ENCODE results near the gene PATJ. TPM values are rescaled to one million over a fixed set of nuclear protein-coding genes. Genes with fewer than 3 reads are reported as not detected.

Gene PATJ
- total RNA-seq, 1 donor from 2014 or later = 4.0 TPM

- no peak for DNase-seq (ENCODE audit: low read depth in 2 of 2)
Measured at GRCh38 chr1:62043154-62043553, 300.9 kb downstream of the PATJ start.

DNA sequence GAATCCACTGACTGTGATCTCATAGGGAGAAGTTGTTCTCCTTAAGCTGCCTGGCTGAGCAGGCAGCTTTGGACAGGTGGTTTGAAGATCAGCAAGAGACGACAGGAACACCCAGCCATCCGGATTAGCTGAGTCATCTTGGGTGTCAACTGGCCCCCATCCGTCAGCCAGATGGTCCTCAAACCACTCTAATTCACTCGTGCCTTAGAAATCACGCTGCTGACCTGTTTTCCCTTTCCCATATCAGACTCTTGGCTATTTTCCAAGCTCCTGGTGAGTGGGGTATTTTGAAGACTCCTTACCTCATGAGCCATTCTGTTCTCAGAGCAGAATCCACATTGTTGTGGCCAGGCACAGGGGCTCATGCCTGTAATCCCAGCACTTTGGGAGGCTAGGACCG is 303.3 kb downstream of the PATJ start:
- DNase-seq (ENCODE audit: low read depth in 2 of 2) = peak in 1 of 2 donors; percentile 30

DNA sequence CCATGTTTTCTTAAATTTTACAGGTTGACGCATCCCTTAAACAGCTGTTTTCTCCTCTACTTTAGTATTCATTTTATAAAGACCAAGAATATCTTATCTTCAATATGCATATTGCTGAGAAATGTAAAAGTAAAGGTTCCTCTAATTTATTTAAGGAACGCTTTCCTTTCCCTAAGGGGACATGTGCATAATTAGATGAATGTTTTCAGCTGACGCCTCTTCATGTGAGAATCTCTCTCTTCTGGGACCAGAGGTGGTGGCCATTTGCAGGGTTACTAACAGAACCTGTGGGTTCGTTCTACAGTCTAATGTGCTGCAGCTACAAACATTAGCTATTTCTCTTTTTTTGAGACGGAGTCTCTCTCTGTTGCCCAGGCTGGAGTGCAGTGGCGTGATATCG is 304.6 kb downstream of the PATJ start:
- no peak for DNase-seq (ENCODE audit: low read depth in 2 of 2)

DNA sequence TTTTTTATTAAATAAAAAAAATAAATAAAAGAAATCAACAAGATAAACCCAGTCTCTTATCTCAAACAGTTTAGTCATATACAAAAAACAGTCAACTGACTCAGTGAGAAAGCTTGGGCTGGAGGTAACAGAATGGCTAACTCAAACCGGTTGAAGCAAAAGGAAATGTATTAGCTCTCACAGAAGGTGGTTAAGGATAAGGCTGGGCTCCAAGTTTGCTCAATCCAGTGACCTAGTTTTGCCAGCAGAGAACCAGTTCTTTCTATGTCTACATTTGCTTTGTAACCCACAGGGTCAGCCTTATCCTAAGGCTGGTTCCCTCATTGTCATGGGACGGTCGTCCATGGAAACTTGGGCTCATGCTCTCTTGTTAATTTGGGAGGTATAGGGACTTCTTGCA is 307.9 kb downstream of the PATJ start:
- DNase-seq (ENCODE audit: low read depth in 2 of 2) = no peak

DNA sequence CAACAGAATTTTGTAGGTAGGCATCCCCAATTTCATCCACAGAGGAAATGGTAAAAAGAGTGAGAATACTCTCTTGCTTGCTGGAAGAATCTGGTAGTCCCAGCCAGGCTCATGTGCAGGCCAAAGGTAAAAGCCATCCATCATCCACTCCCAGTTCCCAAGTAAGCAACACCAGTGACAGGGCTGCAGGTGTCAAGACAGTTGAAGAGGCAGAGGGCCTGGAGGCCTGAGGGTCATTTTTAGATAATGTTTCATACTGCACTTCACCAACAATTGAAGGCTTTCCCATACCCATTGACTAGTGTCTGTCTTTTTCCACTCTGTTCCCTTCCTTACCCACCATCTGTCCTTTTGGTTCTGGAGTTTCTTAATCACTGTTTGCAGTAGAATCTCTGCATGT is 310.7 kb downstream of the PATJ start:
- no peak for DNase-seq (ENCODE audit: low read depth in 2 of 2)

DNA sequence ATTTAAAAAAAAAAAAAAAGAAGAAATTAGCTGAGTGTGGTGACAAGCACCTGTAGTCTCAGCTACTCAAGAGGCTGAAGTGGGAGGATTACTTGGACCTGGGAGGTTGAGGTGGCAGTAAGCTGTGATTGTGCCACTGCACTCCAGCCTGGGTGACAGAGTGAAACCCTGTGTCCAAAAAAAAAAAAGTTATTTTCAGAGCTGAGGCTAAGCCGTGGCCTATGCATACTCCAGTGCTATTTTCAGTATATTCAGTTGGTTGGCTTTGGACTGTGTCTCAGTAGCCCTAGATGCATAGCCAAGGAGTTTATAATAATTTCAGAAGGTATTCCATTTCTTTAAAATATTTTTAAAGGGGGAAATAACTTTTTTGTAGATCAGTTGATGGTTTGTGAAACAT is 311.9 kb downstream of the PATJ start:
- no peak for DNase-seq (ENCODE audit: low read depth in 2 of 2)

DNA sequence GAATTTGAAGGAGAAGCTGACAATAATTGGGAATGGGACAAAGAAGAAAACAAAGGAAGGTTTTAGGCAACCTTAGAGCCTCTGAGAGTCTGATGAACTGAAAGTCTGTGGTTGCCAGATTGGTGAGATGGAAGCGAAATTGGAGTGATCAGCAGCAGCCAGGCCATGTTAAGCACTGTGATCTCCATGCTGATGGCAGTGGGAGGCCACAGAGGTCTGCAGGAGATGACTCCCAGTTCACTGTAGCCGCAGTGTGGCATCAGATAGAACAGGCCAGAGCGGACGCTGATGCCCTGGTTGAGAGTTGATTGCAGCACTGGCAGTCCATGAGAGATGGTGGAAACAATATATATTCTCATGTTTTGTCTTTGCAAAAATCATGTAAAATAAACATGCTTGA is 314.9 kb downstream of the PATJ start:
- DNase-seq (ENCODE audit: low read depth in 2 of 2) = no peak

- DNase-seq (ENCODE audit: low read depth in 2 of 2) = no peak
Measured at GRCh38 chr1:62057641-62058290, 315.5 kb downstream of the PATJ start.

DNA sequence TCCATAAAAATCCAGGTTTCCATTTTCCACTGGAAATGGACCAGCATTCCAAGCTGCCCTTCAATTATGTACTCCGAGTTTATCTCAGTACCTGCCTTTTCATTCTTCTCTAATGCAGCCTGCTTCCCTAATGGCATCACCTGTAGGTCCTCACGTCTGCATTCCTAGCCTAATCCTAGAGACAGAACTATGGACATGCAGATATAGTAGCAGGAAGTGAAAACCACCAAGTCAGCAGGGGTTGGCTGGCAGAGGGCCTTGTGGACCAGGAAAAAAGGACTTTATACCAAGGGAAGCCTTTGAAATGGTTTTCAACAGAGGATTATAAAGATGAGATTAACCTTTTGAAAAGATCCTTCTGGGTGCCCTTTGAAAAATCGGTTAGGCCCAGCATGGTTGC is 316.7 kb downstream of the PATJ start:
- DNase-seq (ENCODE audit: low read depth in 2 of 2) = no peak

GRCh38 chr1:62062087-62062486 is 319.8 kb downstream of the PATJ start:
- DNase-seq (ENCODE audit: low read depth in 2 of 2) = no peak

- DNase-seq (ENCODE audit: low read depth in 2 of 2) = no peak
Measured at GRCh38 chr1:62064829-62065407, 322.6 kb downstream of the PATJ start.

DNA sequence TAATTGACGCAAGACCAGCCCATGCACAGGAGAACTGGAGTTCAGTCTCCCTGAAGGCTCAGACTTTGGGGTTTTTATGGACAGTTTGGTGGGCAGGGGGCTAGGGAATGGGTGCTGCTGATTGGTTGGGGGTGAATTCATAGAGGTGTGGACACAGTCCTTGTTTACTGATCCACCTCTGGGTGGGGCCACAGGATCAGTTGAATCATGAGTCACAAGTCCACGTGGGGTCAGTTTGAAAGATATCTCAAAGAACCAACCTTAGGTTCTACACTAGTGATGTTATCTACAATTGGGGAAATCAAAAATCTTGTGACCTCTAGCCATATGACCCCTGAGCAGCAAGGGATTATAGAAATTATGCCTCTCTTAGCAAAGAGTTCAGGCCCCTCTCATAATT is 324.4 kb downstream of the PATJ start:
- no peak for DNase-seq (ENCODE audit: low read depth in 2 of 2)

- no peak for DNase-seq (ENCODE audit: low read depth in 2 of 2)
Measured at GRCh38 chr1:62068416-62068843, 326.1 kb downstream of the PATJ start.

DNA sequence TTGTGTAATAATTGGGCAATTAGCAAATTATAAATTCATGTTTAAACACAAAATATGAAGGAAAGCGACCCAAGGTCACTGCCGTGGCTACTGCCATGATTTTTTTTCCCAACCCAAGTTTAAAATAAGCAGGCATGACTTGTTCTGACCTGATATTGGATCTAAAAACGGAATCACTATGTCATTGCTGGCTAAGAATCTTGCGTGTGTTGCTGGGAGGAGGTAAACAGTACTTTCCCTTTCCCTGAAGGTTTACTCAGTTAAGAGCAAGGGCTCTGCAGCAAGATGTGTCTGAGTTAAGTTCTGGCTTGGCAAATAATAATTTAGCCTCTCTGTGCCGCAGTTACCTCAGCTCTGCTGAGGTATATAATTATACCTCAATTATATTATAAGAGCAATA is 326.7 kb downstream of the PATJ start:
- DNase-seq (ENCODE audit: low read depth in 2 of 2) = no peak

DNA sequence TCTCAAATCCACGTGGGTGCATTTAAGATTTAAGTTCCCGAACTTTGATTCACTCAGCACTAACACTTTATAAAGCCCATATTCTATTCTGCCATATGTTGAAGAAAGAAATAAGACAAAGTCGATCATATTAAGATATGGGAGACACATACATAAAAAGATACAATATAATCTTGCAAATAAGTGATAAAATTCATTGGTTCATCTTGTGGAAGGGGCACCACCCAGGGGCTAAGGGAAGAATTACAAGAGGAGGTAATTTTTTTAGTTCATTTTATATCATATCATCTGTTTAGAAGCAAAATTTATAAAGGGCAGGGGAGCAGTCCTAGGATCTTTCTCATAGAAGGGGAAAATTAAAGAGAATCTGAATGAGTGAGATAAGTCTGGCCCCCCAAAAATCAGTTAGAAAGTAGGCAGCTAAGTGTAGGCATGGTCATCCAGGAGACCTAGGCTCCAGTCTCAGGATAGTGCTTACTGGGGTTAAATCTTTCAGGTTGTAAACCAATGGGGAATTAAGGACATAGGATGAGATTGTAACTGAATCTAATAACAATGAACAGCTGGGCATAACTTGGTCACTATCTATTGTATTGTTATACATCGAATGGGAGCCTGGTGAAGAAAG is 328.2 kb downstream of the PATJ start:
- DNase-seq (ENCODE audit: low read depth in 2 of 2) = peak in 1 of 2 donors; percentile 29

- no peak for DNase-seq (ENCODE audit: low read depth in 2 of 2)
Measured at GRCh38 chr1:62071695-62072094, 329.4 kb downstream of the PATJ start.

DNA sequence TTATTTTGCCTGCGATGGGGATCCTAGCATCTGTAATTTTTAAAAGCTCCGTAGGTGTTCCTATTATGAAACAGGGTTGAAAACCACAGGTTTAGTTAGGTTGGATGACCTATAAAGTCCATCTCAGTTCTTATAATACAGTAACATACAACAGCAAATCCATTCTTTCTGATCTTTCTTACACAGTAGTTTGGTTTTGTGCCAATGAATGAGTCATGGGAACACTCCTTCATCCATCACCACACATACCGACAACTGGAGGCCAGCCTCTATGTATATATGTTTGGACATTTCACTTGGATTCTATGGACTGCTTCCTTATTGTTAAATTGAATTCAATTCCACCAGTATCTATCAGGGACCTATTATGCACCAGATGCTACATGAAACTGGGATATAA is 334.0 kb downstream of the PATJ start:
- DNase-seq (ENCODE audit: low read depth in 2 of 2) = peak; percentile 22 to 83

GRCh38 chr1:62077821-62078220 is 335.5 kb downstream of the PATJ start:
- no peak for DNase-seq (ENCODE audit: low read depth in 2 of 2)

DNA sequence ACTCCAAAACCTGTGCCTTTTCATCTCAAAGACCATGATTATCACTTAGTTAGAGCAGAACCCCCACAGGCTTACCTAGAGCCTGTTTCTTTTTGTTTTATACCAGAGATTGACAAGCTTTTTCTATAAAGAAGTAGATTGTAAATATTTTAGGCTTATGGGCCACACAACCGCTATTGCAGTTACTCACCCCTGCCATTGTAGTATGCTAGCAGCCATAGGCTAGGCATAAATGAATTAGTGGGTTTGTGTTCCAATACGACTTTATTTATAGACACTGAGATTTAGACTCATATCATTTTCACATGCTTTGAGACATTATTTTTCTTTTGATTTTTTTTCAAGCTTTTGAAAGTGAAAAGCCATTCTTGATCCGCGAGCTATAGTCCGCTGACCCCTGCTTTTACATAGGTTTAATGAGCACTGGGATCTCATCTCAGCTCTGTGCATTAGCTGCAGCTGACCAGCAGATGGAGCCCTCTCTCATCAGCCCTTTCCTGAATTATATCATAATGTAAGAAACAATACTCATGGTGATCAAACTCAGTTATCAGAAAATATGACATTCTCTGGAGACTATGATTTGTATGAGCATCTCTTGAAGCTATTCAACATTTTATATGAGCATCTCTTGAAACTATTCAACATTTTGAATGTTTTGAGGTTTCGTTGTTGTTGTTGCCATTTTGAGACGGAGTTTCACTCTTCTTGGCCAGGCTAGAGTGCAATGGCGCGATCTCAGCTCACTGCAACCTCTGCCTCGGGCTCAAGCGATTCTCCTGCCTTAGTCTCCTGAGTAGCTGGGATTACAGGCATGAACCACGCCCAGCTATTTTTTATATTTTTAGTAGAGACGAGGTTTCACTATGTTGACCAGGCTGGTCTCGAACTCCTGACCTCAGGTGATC is 340.4 kb downstream of the PATJ start:
- peak; percentile 28 to 51 for DNase-seq (ENCODE audit: low read depth in 2 of 2)

DNA sequence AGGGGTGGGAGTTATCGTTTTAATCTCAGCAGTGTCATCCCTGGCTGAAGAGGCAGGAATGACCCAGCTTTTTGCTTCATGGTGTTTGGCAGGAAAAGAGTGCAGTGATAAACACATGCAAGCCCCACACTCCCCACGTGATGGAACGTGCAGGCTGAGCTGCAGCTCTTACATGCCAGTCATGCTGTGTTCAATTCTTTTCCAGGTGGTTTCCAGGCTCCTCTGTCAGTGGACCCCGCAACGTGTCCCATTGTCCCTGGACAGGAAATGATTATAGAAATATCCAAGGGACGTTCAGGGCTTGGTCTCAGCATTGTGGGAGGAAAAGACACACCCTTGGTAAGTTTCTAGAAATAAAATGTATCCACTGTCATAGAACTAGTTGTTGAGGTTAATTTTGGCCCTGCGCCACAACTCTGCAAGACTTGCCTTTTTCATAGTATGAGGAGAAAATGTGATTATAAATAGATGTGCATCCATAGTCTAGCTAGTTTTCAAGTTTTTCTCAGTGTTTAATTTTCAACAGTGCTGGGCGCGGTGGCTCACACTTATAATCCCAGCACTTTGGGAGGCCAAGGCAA is 342.1 kb downstream of the PATJ start:
- peak; percentile 44 to 75 for DNase-seq (ENCODE audit: low read depth in 2 of 2)

GRCh38 chr1:62088439-62088838 is 346.2 kb downstream of the PATJ start:
- no peak for DNase-seq (ENCODE audit: low read depth in 2 of 2)

DNA sequence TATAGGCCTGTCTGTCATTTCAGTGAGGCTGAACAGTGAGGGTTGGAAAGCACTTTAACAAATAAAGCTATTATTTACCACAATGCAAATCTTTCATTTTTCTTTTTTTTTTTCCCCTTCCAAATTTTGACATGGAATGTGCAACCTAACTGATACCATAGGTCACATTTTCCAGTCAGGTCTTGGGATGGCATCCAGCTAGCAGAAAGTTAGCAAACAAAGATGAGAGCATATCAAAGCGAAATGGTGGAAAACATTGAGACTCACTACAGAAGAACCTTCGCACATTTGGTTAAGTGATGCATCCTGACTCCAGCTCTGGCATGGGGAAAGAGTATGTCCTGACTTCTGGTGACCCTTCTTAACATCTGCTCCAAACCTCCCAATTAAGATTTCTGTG is 347.3 kb downstream of the PATJ start:
- no peak for DNase-seq (ENCODE audit: low read depth in 2 of 2)

All from dermis microvascular lymphatic vessel endothelial cell (primary cell).